GM21390 (cell line): ENCODE data around the gene RASA3.
"Not testable (repeated sequence)": the region's sequence is repeated elsewhere in the genome, so short reads cannot be mapped to it uniquely, and the experiment has no call there.

Experiments used
- ATAC-seq: cut with Tn5 transposase; IDR thresholded peaks from one replicate; pipeline ENCODE4 v1.9.1; 2021; ENCODE audit not compliant: unreplicated experiment

Gene RASA3

DNA sequence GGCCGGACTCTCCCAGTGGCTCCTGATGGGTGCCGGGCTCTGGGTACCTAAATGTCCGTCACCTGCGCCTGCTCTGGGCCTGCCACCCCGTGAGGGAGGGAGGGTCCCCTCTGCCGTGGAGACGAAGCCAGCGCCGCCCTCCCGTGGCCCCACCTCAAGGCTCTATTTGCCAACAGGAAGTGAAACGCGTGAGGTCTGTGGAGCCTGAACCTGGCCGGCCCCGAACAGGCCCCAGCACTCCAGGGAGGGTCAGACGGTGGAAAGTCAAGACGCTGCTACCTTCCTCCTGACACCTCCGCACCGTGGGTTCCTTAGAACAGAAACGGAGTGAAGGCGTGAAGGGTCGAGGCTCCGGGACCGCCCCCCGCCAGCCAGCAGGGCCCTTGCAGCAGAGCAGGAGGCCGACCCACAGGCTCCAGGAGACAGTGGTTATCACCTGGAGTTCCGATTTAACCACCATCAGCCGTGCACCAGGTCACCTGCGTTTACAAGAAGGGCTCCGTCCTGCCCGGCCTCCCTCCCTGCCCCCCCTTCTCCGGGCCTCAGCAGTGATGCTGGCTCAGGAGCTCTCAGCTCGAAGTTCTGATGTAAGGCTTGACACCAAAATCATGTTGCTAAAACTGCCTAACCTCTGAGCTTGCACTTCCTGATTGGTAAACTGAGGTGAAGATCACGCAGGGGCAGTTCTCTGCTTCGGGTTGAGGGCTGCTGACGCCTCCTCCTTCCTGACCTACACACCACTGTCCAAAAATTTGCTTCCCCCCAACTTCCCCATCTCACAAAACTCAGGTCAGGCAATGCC, 107.6 kb downstream of the RASA3 start:
- ATAC-seq: peak; percentile 84

DNA sequence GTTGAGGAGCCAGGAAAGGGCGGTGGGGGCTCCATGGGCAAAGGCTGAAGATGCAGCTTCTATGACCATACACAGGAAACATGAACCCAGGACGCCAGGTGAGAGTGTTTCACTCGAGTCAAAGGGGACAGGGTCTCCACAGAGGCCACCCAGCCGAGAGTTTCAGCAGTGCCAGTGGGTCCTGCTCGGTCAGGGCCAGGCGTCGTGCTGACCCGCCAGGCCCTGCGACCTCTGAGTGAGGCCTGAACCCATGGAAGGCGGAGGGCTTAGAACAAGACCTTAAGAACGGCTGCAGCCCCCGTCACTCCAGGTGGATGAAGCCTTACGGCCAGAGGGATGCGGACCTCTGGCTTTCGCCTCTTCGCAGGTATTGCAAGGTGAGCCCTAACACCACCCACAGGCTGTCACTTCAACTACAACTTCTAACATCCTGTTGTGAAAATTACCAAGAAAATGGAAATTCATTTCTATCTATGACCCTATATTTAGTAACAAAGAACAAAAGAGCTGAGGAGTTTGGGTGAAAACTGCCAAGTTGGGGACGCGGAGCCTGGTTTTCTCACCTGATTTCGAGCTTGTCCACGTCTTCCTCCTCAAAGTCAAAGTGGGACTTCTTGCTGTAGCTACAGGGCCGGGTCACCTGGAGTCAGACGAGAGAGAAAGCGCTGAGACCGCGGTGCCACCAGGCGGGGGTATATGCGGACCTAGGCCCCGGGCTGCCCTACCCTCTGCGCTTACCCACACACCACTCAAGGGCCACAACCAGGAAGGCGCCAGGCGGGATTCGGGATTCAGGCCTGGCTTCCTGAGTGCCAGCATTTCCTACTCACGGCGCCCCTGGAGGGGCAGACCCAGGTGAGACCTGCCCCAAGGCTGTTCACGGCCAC, 108.5 kb downstream of the RASA3 start:
- no peak for ATAC-seq

GRCh38 chr13:114022876-114023275, 109.5 kb downstream of the RASA3 start:
- ATAC-seq: no peak

- ATAC-seq: no peak
These were observed 110.1 kb downstream of the RASA3 start for GRCh38 chr13:114022309-114022669.

- no peak for ATAC-seq
These were observed 110.7 kb downstream of the RASA3 start for GRCh38 chr13:114021464-114022308.

- no peak for ATAC-seq
These were observed 111.5 kb downstream of the RASA3 start for GRCh38 chr13:114020750-114021463.

- ATAC-seq: not testable (repeated sequence)
These were observed 112.3 kb downstream of the RASA3 start for GRCh38 chr13:114020134-114020533.

DNA sequence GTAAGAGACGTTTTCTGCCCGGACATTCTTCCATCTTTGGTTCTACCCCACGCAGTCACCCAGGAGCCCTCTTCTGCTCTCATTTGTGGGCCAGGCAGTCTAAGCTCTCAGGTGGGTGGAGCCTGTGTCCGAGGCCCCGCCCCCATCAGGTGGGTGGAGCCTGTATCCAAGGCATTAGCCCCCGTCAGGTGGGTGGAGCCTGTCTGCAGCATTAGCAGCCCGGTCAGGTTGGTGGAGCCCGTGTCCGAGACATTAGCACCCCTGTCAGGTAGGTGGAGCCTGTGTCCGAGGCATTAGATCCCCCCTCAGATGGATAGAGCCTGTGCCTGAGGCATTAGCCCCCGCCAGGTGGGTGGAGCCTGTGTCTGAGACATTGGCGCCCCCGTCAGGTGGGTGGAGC, 113.1 kb downstream of the RASA3 start:
- ATAC-seq: no peak

DNA sequence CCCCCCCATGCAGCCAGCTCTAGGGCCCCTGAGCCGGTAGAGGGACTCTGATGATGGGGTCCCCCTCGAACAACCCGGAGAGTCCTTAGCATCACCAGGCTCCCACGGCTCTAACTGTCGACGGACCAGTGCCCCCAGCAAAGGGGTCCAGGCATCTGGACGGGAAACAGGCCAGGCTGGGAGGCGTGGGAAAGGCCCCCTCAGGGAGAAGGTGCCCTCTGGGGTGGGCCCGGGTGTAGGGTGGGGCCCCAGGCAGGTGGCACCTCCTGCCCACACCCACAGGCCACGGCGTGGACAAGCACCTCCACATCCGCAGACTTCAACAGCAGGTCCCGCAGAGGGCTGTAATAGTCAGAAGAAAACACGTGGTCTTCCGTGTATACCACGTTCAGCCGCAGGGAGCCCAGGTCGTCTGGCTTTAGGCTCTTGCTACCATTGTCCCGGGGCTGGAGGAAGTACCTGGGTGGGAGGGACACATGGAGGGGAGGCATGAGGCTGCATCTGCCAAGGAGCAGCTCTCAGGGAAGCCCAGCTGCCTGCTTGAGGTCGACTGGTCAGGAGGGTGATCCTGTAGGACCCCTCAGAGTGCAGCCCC, 113.9 kb downstream of the RASA3 start:
- ATAC-seq: no peak

DNA sequence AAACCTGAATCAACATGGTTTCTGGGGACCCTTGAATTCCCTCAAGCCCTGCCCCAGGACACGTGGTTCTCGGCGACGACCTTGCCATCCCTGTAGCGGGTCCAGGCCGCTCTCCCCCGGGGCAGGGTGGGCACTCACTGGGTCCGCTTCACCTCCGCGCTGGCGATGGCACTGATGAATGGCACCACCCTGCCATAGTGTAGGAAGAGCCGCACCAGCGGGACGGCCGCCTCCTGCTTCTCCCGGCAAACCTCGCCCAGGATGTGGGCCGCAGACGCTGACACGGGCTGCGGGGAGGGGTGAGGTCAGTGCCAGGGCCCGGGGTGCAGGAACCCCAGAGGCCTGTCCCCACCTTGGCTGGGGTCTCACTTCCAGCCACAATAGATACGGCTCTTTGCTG, 114.5 kb downstream of the RASA3 start:
- ATAC-seq: no peak

GRCh38 chr13:114017028-114017630, 115.3 kb downstream of the RASA3 start:
- ATAC-seq: no peak

GRCh38 chr13:114016321-114017027, 115.9 kb downstream of the RASA3 start:
- no peak for ATAC-seq

DNA sequence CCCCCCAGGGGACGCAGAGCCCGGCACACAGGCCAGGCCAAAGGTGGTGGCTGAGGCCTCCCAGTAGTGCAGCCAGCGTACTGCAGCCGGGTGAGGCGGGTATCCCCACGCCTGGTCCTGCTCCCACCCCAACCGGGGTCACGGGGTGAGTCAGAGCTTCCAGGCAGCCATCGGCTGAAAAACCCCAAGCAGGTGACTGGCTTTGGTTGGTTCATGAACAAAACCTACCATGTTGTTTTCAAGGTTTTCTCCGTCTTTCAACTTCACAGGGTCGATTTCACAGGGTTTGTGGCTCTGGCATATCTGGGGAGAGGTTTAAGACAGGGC, 116.5 kb downstream of the RASA3 start:
- ATAC-seq: no peak

GRCh38 chr13:114015111-114015968, 117.1 kb downstream of the RASA3 start:
- ATAC-seq: no peak

GRCh38 chr13:114013952-114014629, 118.3 kb downstream of the RASA3 start:
- ATAC-seq: no peak

- no peak for ATAC-seq
These were observed 119.1 kb downstream of the RASA3 start for GRCh38 chr13:114013336-114013735.

DNA sequence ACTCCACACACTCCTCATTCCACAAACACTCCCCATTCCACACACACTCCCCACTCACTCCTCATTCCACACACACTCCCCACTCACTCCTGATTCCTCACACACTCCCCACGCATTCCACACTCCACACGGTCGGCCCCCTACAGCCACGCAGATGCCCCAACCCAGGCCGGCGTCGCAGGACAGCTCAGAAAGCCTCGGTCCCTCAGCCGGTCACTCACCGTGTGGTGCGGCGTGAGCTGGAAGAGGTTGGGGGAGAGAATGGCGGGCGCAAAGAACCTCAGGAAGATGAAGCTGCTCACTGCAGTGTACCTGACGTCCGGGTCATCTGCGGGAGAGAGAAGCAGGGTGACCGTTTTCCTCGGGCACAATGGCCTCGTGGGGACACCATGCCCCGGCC, 119.5 kb downstream of the RASA3 start:
- ATAC-seq: no peak

DNA sequence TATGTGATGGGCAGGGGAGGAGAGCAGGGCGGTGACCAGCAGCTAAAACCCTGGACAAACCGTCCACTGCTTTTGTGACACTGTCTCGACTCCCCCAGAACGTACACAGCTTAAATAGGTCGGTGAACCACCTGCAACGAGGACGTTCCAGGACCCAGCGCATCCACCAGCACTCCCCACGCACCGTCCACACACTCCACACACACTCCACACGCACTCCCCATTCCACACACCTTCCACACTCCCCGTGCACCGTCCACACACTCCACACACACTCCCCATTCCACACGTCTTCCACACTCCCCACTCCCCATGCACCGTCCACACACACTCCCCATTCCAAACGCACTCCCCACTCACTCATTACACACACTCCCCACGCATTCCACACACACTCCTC, 120.3 kb downstream of the RASA3 start:
- ATAC-seq: no peak
